T-helper 17 cell (primary cell): ENCODE data around the gene SERF1B. TPM values are rescaled to one million over a fixed set of nuclear protein-coding genes. Genes with fewer than 3 reads are reported as not detected.

Experiments
- total RNA-seq, 4 donors: library from RNA in 2 of 4; stranded (reverse) in 2 of 4; gene quantifications; one replicate each; pipeline ENCODE4 v1.2.3 and lab custom pipeline; 2022 to 2026

SERF1B gene
- total RNA-seq, 2 donors from 2014 or later, result 23.4 to 26.2 TPM

Other genes with a start within 250 kb of the SERF1B start
- 10 to 100 TPM; 33.7 to 58.0 TPM for gene SMN2, start 24.4 kb downstream of the SERF1B start, total RNA-seq